Stimulated activated CD8-positive, alpha-beta memory T cell treated with anti-CD3 and anti-CD28 coated beads, Interleukin-15, amount 100 ng/mL, for 48 hours (primary cell): Measurements from ENCODE around the gene ACOT4.
A peak's percentile ranks its signal among the peaks of the same experiment; 100 is the strongest.
"Not testable (repeated sequence)": the region's sequence is repeated elsewhere in the genome, so short reads cannot be mapped to it uniquely, and the experiment has no call there.

Experiments used
- DNase-seq, 2 donors: peaks; one replicate each; pipeline ENCODE4 v3.0.0-alpha.2; 2020; ENCODE audit warnings: low read depth in 2 of 2

The ACOT4 gene

GRCh38 chr14:73577214-73577613 lies 14.5 kb upstream of the ACOT4 start:
- DNase-seq: not testable (repeated sequence)

GRCh38 chr14:73582102-73582979 lies 9.3 kb upstream of the ACOT4 start:
- not testable (repeated sequence) for DNase-seq

DNA sequence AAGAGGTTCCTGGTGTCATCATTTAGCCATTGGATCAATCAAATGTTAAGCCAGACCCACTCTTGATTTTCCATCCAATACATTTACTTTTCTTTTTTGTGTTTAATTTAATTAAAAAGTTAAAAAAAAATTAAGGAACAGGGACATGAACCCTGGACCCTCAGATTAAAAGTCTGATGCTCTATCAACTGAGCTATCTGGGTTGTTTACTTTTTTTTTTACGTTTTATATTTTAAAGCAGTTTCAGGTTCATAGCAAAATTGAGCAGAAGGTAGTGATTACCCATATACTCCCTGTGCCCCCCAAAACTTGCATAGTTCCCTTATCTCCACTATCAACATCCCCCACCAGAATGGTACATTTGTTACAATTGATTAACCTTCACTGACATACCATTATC lies 3.0 kb upstream of the ACOT4 start:
- no peak for DNase-seq

GRCh38 chr14:73589116-73589515 lies 2.6 kb upstream of the ACOT4 start:
- no peak for DNase-seq

GRCh38 chr14:73590673-73591004 lies 1.0 kb upstream of the ACOT4 start:
- DNase-seq: not testable (repeated sequence)

GRCh38 chr14:73594491-73594890 lies 2.8 kb downstream of the ACOT4 start:
- no peak for DNase-seq

GRCh38 chr14:73599499-73599898 lies 7.8 kb downstream of the ACOT4 start:
- DNase-seq: no peak

DNA sequence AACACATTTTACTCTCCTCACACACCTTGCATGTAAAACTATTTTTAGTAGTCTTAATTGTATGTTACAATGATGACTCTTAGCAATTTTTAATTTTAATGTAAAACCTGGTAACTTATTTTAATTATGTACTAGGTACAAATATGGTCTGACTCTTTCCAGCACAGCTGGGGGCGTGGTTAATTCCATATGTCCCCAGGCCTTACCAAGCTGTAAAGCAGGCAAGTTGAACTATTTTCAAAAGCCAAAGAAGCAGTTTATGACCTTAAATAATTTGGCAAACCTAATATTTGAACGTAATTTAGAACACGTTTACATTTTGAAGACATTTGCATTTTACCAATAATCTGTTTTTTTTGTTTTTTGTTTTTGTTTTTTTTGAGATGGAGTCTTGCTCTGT lies 11.3 kb downstream of the ACOT4 start:
- no peak for DNase-seq

GRCh38 chr14:73606271-73606670 lies 14.6 kb downstream of the ACOT4 start:
- DNase-seq: no peak

GRCh38 chr14:73607241-73607640 lies 15.6 kb downstream of the ACOT4 start:
- no peak for DNase-seq

GRCh38 chr14:73610687-73611086 lies 19.0 kb downstream of the ACOT4 start:
- DNase-seq: no peak

DNA sequence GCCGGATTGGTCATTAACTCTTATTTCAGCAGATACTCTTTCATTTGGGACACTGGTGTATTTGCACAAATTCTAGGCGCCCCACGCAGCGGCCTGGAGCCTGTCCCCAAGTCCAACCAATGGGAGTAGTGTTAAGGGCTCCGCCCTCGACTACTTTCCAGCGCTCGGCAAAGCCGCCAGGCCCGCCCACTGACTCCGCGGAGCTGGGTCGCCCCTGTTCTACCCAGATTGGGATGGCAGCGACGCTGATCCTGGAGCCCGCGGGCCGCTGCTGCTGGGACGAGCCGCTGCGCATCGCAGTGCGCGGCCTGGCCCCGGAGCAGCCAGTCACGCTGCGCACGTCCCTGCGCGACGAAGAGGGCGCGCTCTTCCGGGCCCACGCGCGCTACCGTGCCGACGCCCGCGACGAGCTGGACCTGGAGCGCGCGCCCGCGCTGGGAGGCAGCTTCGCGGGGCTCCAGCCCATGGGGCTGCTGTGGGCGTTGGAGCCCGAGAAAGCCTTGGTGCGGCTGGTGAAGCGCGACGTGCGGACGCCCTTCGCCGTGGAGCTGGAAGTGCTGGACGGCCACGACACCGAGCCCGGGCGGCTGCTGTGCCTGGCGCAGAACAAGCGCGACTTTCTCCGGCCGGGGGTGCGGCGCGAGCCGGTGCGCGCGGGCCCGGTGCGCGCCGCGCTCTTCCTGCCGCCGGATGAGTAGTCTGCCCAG lies 20.8 kb downstream of the ACOT4 start, which contains the start of gene ACOT6:
ACOT6 (plus strand) TSS at position 179 of the 707 bp plus-strand sequence; CDS start at position 234, 55 bp downstream.
- DNase-seq: peak; percentile 47 to 55

DNA sequence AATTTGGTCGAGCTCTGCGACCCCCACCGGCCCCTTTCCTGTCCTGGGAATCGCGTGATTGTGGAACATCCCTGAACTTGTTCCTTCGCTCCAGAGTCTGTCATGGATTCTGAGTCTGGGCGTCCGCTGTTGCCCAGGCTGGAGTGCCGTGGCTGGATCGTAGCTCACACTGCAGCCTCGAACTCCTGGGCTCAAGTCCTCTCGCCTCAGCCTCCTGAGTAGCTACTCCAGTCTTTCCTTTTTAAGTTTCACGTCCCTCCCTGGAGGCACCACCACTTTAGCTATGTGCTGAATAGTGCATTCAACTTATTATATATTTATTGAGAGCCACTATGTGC lies 21.3 kb downstream of the ACOT4 start:
- no peak for DNase-seq

- no peak for DNase-seq
Observed at GRCh38 chr14:73613419-73613963, 21.8 kb downstream of the ACOT4 start.

GRCh38 chr14:73616831-73617230 lies 25.2 kb downstream of the ACOT4 start:
- no peak for DNase-seq

DNA sequence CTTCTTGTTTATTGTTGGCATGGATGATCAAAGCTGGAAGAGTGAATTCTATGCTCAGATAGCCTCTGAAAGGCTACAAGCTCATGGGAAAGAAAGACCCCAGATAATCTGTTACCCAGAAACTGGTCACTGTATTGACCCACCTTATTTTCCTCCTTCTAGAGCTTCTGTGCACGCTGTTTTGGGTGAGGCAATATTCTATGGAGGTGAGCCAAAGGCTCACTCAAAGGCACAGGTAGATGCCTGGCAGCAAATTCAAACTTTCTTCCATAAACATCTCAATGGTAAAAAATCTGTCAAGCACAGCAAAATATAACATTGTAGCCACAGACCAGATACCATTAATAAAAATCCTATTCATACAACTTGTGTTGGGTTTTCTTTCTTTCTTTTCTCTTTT lies 27.9 kb downstream of the ACOT4 start:
- no peak for DNase-seq

GRCh38 chr14:73620268-73620667 lies 28.6 kb downstream of the ACOT4 start:
- no peak for DNase-seq

DNA sequence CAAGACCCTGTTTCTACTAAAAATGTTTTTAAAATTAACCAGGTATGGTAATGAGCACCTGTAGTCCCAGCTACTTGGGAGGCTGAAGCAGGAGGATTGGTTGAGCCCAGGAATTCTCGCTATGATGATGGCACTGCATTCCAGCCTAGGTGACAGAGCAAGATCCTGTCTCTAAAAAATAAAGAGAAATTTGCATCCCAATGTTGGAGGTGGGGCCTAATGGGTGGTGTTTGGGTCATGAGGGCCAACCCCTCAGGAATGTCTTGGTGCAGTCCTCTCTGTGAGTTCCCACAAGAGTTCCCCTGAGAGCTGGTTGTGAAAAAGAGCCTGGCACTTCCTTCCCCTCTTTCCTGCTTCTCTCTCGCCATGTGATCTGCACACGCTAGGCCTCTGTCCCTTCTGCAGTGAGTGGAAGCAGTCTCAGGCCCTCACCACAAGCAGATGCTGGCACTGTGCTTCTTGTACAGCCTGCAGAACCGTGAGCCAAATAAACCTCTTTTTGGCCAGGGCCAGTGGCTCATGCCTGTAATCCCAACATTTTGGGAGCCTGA lies 31.9 kb downstream of the ACOT4 start:
- DNase-seq: no peak

DNA sequence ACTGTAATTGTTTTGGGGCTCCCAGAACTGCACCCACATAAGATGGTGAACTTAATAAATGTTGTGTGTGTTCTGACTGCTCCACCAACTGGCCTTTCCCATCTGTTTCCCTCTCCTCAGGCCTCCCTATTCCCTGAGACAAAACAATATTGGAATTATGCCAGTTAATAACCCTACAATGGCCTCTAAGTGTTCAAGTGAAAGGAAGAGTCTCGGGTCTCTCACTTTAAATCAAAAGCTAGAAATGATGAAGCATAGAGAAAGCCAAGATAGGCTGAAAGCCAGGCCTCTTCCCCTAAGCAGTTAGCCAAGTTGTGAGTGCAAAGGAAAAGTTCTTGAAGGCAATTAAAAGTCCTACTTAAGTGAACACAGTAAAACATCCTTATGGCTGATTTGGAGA lies 34.0 kb downstream of the ACOT4 start:
- DNase-seq: no peak

DNA sequence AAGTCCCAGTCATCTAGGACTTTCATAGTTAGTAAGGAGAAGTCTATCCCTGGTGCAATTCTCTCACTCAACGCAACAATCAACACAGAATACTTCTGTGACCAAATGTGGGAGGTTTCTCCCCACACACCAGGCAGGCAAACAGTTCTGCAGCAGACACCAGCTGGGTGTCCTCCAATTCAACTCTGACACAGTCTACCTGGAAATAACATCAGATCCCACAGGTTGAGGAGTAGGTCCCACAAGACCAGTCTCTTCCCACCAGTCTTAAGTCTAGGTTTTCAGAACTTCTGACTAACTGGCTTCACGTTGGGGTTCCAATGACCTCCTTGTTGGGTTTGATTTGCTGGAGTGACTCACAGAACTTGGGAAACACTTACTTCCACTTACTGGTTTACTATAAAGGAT lies 35.5 kb downstream of the ACOT4 start:
- peak in 1 of 2 donors; percentile 5 for DNase-seq

DNA sequence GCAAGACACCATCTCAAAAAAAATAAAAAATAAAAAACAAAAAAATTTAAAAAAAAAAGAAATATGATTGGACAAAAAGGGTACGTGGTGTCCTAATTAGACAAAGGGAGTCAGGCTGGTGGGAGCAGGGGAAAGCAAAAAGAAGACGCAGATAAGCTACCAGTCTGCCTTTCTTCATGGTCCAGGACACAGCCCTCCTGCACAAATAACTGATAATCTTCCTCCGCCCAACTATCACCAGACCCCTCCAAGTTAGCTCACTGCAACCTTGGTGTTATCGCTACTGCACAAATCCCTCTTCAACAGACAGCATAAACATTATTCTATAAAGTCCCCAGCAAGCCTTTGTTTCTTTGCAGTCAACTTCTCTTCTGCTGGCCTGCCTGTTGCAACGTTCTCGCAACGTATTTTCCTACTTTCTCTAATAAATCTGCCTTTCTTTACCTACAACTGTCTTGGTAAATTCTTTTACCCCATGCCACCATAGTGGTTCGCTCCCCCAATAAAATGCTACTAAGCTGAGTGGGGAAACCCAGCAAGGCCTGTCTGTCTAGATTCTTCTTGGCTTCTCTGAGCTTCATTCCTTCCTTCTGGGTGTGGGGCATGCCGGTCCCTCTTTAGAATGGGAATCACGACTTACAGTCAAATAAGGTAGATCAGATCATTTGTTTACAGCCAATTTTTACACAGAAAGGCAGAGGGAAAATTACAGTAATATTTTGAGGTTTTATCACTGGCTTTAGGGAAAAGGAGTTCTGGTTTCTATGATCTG lies 38.5 kb downstream of the ACOT4 start:
- no peak for DNase-seq
